HG02623 (cell line): ENCODE results near the gene SHB.
A peak's percentile ranks its signal among the peaks of the same experiment; 100 is the strongest.

Experiments used
- ATAC-seq: cut with Tn5 transposase; IDR thresholded peaks from one replicate; pipeline ENCODE4 v1.9.1; 2021; ENCODE audit warnings: moderate library complexity; ENCODE audit not compliant: unreplicated experiment

SHB gene

DNA sequence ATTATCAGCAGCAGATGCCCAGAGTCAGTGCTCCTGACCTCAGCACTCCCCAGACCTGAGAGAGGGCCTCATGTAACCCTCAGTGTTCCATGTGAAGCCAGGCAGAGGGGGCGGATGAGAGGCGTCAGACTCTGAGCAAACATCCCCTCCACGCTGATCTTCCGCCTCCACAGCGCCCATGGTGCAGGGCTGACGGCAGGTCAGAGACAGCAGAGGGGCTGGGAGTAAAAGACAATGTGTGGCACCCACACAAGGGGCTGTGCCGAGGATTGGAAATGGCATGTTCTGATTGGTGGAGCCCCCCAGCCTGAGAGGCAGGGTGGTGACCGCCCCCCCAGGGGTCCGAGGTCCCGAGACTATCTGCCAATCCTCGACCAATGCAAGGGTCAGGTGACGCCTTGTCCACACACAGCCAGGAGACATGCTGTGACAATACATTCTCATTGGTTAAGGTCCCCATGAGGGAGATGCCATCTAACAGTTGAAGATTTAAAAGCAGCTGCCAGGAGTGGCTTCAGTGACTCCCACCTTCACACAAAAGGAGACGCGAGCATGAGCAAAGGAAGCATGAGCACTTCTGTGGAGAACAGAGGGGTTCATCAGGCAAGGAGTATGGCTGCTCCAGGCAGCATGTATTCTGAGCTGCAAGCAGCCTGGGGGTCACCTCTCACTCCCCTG is 145.8 kb downstream of the SHB start:
- ATAC-seq: no peak

DNA sequence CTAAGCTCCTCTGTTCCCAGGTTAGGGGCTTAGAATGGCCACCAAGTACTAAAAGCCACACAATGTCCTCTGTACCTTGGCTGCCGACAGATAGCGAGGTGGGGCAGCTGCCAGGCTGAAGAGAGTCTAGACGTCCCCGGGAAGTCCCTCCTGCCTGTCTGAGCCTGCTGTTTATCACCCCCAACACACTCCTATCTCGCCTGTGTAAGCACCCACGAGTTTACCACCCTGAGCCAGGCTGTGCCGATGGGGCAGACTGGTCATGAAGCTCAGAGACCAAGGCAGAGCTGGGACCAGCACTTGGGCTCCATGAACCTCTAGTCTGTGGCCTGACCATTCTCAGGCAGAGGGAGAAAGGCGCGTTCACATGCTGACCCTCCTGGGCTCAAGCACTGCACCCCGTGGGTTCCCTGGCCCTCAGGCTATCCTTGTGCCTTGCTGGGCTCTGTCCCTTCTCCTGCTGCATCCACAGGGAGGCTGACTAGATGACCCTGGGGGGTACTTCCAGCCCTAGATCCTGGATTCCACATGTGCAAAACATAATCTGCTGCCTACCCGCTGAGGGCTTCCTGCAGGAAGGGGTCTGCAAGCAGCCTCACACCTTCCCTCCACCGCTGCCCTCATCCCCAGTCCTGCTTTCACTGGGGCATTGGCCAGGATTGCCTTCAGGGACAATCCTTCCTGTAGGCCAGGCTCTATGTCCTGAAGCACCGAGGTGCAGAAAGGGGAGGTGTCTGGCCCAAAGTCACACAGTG is 146.5 kb downstream of the SHB start:
- no peak for ATAC-seq

DNA sequence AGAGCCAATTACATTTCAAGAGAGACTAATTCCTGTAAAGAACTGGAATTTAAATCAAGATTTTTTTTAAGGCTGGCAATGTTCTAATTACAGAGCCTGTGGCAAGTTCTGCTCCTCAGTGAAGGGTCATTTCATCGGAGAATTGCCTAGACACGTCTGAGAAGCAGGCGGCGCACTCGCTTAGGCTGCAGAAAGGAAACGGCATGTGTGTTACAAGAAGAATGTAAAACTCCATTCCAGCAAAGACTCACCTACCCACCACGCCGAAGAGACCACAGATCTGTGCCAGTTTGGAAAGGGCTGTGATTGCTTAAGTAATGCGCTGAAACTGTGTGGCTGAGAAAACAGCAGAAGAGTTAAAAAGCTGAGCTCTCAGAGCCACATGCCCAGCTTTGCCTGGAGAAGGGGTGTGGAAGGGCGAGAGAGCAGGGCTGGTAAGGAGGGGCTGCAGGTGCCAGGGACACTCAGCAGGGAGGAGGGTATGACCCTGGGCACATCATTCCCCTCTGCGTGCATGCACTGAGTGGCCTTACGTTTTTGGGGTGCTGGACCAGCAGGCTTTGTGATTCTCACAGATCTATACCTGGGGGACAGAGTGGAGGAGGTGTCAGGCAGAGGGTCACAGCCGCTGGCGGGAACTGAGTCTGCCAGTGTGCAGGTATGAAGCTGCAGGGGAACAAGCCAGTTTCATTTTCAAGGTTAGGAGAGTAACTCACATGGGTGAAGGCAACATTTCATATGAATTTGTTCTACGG is 147.3 kb downstream of the SHB start:
- no peak for ATAC-seq

DNA sequence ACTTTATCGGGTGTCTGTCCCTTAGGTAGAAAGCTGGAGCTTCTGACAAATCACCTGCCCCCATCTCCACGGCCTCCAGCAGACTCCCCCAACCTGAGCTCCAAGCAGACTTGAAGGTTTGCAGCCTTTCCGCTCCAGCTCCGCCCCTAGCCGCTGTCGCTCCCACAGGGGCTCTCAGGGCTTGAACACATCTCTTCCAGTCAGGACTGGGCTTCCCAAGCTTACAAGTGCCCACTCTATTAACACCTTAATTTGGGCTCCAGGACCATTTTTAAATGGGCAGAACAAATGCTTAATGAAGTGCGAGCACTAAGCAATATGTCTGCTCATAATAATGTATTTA is 147.9 kb downstream of the SHB start:
- ATAC-seq: no peak

DNA sequence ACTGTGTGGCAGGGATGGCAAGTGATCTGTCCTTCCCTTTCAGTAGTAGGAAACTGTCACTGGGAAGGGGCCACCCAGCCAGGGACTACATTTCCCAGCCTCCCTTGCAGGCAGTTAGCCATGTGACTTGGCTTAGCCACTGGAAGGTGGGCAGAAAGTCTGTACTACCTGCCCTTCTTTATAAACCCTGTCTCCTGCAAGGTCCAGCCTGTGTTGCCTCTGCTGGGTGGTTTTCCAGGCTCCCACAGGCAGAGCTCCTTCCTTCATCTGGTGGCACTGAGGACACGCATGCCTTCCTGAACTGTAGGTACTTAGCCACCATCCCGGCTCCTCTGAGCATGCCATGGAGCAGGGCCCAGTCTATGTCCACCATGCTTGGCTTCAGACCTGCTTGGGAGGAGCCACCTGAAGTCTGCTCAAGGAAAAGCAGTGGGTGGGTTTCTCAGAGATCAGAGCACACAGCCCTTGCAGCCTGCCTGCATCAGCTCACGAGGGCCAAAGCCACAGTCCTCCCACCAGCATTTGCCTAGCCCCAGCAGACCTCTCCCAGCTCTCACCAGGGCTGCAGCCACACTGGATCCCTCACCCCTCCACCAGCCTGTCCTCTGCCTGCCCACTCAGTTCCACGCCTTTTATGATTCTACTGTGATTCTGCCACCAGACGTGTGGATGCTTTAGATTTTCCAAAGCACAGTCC is 148.4 kb downstream of the SHB start:
- no peak for ATAC-seq

DNA sequence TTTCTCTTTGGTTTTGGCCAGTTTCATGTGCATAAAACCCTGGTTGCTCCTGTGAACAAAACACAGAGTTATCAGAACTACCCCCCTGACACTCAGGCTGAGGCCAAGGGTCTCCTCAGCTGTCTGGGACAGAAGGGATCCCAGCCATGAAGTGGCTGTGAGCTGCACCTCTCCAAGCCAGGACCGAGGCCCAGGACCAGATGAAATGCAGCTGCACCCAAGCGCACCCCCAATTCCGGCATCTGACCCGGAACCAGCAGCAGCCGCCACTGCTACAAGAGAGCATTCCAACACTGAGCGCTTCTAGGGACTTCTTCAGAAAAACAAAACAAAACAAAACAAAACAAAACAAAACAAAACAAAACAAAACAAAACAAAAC is 149.1 kb downstream of the SHB start:
- ATAC-seq: no peak

DNA sequence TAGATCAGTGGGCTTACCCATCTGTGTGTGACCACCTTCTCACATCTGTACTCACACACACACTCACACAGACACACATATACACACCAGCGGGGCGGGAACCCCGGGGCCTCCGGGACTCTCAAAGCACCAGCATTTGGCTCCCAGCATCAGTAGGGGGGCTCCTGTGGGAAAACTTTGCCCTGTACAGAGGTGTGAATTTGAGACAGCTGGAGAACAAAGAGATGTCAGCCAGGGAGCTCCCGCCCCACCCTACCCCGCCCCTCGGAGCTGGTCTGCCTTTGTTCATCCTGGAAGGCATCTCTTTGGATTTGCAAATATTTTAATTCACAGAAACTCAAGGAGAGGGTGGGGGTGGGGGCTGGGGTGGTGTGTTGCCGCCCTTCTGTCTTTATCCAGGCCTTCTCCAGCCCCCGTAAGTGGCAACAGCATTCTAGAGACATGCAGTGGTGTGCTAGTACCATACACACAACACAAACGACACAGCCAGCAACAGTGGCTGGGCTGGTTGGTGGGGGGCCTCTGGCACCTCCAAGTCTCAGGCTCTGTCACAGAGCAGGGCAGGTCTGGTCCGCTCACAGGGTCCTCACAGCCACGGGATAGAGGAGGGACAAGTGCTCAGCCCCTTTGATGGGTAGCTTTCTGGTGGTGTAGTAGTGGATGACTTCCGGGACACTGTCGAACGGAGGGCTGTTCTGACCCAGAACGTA is 149.6 kb downstream of the SHB start:
- no peak for ATAC-seq

DNA sequence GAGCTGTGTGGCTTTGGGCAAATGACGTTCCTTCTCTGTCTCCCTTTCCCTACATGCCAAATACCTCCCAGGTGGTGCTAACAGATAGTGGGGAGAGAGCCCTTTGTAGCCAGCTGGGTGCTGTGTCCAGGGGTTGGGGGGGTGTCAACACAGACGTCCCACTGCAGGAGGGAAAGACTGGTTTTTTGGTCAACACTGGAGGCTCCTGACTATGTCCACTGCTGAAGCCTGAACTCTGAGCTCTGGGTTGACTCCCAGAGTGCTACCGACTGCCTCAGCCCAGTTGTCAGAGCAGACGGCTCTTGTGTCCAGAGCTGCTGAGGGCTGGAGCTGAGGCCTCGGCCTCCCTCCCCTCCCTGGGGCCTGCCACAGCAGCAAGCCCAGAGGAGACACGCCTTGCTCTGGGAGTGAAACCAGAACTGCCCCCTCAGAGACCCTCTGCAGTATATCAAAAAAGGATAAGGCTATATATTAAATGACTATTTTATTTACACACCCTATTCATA is 150.3 kb downstream of the SHB start:
- no peak for ATAC-seq

DNA sequence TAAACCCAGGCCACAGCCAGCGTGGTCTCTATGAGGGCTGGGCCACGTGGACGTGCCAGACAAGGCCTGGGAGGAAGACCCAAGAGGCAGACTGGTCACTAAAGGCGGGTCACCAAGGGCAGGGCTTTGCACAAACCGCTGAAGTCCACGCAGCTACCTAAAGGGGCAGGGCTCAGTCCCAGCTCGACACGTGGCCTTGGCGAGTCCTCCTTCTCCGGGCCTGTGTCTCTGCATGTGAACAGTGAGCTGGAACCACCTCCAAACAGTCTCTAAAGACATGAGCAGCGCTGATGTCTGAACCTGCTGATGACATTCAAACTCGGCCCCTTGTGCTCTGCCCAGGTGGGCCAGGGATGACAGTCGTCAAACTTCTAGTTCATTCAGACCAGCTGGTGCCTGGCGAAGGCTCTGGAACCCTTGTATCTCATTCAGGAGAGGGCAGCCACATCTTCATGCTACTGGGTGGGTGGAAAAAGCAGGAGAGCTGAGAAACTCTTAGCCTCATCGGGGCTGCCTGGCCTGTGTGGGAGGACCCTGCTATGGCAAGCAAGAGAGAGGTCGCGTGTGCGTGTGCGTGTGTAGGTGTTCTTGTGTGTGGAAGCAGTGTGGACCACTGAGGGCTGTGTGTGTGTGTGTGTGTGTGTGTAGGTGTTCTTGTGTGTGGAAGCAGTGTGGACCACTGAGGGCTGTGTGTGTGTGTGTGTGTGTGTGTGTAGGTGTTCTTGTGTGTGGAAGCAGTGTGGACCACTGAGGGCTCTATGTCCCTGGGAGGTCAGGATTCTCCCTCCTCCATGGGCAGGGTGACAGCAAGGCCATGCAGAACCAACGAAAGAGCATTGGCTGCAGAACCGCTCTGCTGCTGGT is 151.0 kb downstream of the SHB start:
- no peak for ATAC-seq

DNA sequence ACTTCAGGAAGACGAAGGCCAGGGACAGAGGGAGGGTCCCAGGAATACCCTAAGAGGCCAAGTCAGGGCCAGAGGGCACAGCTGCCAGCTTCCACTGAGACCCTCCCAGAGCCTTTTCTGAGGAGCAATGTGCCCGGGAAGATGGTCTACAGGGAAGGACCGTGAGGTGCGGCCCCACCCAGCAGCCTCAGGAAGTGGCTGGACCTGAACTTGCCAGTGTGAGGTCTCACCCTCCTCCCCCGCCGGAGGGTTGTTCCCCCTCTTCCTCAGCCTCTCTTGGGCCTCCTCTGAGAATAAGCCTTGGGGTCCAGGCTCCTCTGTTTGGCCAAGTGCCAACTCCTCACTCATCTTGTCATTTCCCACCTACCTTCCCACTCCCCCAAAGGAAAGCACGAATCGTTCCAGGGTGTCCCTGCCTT is 151.7 kb downstream of the SHB start:
- ATAC-seq: no peak

DNA sequence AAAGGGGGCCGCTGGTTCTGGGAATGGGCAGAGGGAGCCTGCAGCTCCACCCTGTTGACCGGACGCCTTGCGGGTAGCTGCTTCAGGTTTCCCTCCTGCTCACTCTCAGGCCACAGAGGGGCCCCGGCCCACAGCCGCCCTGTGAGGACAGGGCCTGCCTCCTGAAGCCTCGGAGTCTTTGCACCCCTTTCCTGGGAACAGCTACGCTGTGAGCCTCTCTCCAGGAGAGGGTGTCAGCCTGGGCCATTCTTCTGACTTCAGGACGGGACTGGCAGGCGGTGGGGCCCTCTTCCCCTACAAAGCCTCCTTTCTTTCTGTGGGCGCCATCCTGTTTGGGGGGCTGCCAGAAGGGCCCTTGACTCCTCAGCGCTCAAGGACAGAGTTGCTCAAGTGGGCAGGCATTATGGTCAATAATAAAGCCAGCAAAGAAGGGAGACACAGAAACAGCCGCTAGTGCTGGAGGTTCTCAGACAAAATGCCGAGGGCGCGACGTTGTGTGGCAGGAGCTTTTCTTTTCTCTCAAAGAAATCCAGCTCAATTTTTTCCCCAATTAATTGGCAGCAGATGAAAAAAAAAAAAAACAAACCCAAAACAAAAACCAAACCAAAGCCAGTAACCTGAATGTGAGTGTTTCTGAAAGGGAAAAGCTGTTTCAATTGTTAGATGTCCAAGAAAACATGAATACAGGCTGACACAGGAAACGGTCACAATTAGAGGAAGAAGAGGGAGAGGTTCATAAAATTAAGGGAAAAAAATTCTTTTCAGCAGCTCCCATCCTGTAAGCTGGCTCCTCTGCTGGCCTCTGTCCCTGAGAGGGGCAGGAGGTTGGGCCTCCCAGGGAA is 152.3 kb downstream of the SHB start:
- no peak for ATAC-seq

DNA sequence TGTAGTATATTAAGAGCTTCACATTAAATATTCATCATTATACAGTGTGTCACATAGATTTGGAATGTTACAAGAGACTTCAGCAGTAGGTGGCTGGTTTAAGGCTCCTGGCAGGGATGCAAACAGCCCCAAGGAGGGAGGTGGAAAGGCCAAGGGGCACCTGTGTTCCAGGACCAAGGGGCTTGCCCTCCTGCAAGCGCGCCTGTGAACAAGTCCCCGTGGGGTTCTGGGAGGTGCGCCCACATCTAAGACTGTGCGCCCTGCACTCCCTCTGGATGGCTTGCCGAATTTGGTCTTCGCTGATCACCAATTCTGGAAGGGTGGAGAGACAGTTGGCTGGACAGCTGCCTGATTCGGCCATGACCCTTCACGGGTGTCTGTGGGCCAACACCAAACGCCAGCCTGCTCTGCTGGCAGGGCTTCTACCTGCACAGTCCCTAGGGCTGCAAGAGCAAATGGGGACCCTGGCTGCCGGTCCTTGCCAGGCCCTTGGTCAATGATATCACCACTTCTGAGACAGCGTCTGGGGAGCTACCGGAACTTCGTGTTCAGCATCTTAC is 153.0 kb downstream of the SHB start:
- no peak for ATAC-seq

DNA sequence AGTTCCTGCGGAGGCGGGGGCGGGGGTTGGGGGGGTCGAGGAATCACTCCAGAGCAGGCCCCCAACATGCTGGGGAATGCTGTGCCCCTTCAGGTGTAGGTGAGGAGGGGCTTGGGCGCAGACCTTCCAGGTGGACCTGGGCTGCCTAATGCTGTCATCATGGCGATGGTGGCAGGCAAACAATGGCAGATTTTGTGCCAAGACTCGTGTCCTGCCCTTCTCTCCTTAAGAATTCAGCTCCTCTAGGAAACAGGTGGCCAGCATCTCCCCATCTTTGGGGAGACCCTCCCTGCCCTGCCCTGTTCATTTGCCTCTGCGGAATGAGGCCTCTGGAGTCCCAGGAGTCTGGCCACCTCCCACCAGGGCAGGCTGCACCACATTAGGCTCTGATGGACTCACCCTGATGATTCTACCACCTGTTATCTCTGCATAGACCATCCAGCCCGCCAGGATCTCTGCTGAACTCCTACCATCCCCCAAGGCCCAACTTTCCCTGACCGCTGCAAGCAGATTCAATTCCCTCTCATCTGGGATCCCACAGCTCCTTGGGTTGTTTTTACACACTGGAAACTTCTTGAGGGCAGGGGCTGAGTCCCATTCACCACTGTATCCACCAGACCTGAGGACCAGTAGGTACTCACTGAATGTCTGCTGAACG is 154.2 kb downstream of the SHB start:
- ATAC-seq: no peak

DNA sequence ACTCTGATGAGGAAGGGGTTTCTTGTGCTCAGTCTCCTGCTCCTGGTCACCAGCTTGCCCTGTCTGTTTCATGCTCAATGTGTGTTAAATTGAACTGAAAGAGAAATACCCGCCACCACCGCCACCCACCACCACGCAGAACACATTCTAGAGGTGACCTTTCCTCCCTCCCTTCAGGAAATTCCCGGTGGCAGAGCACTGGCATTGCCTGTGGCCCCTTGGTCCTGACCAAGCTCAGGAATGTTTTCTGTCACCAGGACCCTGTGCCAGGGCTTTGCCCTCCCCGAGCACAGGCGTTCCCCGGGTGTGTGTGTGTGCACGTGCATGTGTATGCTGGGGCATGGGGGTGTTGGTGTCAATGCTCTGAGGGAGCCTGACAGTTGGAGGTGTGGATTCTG is 154.9 kb downstream of the SHB start:
- no peak for ATAC-seq

DNA sequence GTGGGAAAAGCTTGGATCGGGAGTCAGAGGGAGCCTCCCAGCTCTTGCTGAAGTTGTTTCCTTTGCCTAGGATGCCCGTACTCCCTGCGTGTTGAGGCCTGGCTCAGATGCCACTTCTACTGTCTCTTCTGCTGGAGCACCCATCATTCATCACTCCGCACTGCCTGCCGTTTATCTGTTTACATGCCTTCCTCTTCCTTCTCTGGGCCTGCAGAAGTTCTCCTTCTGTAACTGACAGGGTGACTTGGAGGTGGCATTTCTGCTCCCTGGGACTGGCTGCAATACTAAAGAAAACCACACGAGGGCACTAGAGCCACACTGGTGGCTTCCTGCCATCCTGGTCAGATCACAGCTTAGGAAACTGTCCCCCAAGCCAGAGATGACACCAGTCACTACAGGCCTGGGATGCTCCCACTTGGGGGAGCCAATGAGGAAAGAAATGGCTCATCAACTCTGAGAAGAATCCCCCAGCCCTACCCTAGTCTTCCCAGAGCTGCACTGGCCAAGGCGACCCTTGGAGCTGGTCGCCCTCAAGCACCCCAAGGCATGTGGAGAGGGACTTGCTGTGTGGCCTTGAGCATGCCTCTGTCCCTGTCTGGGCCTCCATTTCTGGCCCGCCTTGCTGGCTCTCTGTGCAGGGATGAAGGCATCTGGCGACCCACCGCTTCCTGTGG is 155.4 kb downstream of the SHB start:
- ATAC-seq: peak; percentile 79

DNA sequence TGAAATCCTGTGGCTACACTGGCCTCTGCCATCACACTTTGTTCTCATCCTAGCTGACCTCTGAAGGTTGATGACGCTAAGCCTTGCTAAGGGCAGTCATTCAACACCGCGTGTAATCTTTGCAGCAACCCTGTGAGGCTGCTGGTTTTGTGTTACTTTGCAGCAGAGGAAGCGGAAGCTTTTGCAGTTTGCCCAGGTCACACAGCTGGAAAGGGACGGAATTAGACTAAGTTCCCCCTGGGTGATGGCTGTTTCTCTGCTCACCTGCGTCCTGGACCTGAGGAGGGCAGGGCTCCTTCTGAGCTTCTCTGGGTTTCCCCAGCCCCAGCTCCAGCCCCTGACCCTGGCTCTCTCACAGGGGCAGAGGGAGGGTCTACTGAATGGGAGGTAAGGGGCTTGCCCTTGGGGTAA is 157.8 kb downstream of the SHB start:
- ATAC-seq: no peak

DNA sequence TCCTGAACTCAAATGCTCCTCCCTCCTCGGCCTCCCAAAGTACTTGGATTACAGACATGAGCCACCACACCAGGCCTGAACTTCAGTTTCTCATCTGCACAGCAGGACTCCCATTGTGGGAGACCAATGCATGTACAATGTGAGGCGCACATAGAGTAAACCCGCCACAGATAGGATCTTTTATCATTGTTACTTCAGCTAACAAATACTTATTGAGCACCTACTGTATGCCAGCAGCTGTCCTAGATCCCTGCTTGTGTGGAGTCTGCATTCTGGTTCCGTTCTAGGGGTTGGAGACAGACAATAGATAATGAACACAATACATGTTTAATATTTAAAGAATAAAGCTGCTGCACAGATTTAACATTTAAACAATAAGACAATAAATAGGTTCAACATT is 158.8 kb downstream of the SHB start:
- ATAC-seq: no peak
